Left ventricle myocardium inferior (tissue), 1 donor: ENCODE measurements around the gene NPTX1. TPM values are rescaled to one million over a fixed set of nuclear protein-coding genes. Genes with fewer than 3 reads are reported as not detected.

Experiments
- DNase-seq: peaks from one replicate; pipeline ENCODE4 v3.0.0-alpha.2; 2020
- H3K27ac ChIP-seq: fragments of 200-600 bp; replicated peaks from 2 replicates; pipeline ENCODE4 v1.8.0; 2021
- H3K27me3 ChIP-seq: fragments of 200-600 bp; 2 replicates; pipeline ENCODE4 v1.8.0; 2021; ENCODE audit warnings: low read depth
- H3K36me3 ChIP-seq: fragments of 200-600 bp; 2 replicates; pipeline ENCODE4 v1.8.0; 2021
- H3K4me1 ChIP-seq: fragments of 200-600 bp; 2 replicates; pipeline ENCODE4 v1.8.0; 2021
- H3K4me3 ChIP-seq: fragments of 200-600 bp; 2 replicates; pipeline ENCODE4 v1.8.0; 2021; ENCODE audit warnings: mild to moderate bottlenecking, moderate library complexity
- H3K9me3 ChIP-seq: fragments of 200-600 bp; replicated peaks from 2 replicates; pipeline ENCODE4 v1.8.0; 2021
- CTCF ChIP-seq: fragments of 200-600 bp; IDR thresholded peaks from 2 replicates; pipeline ENCODE4 v1.8.0; 2021; ENCODE audit warnings: antibody characterized with exemption, mild to moderate bottlenecking, borderline replicate concordance
- intact Hi-C: fragments of 100-400 bp; cut with micrococcal nuclease; formaldehyde crosslinking; loops from one replicate; pipeline ENCODE4 v1.11.0; 2022
- total RNA-seq: library from RNA; stranded (reverse); fragmentation: NEBNext Ultra II Directional; extraction: Animal tissue kit (Norgen Biotek cat#: 25700); gene quantifications from one replicate; pipeline ENCODE4 v1.2.1, GENCODE V29; 2021
- donor health status: DM: no; HTN: yes; CAD: no; lungs with severe emphysema.

The NPTX1 gene
- total RNA-seq, 1 donor from 2014 or later = not detected

DNA sequence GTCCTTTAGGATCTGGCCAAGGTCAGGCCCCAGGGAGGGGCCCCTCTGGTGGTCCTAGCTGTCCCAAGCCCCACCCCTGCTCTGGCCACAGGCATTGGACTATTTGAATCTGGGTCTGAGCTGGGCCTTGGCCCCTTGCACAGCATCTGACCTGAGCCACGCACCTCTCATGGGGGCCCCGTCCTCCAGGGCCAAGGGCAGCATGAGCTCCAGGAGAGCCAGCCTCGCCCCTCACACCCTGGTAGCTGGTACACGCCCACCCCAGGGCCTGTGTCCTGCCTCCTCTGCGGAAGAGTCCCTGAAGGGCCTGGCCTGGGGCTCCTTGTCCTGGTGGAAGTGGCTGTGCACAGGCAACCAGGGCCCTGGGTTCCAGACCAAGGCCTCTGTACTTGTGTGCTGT, 37.6 kb downstream of the NPTX1 start:
- no peak overlapping the region for H3K27ac ChIP-seq
- no peaks in the 10 kb centered on the region for H3K9me3 ChIP-seq
- H3K4me3 ChIP-seq = no peak overlapping the region
- H3K36me3 ChIP-seq = no peaks in the 10 kb centered on the region
- H3K4me1 ChIP-seq = no peaks in the 10 kb centered on the region
- no peak for DNase-seq
- H3K27me3 ChIP-seq = no peaks in the 10 kb centered on the region
- intact Hi-C loops = no loop called here
- TF ChIP-seq CTCF = no peak

GRCh38 chr17:80437532-80437931, 38.9 kb downstream of the NPTX1 start:
- no peaks in the 10 kb centered on the region for H3K4me1 ChIP-seq
- intact Hi-C loops = no loop called here
- H3K36me3 ChIP-seq = no peaks in the 10 kb centered on the region
- TF ChIP-seq CTCF = no peak
- H3K9me3 ChIP-seq = no peaks in the 10 kb centered on the region
- no peak overlapping the region for H3K27ac ChIP-seq
- H3K27me3 ChIP-seq = no peaks in the 10 kb centered on the region
- H3K4me3 ChIP-seq = no peak overlapping the region
- no peak for DNase-seq

- Histone ChIP-seq H3K9me3 (no peaks in the 10 kb centered on the region), H3K36me3 (no peaks in the 10 kb centered on the region), H3K27ac (no peak overlapping the region), H3K4me1 (no peaks in the 10 kb centered on the region), H3K27me3 (no peaks in the 10 kb centered on the region), H3K4me3 (no peak overlapping the region)
- no peak for TF ChIP-seq CTCF
- no peak for DNase-seq
- intact Hi-C loops = no loop called here
Measured at GRCh38 chr17:80433916-80434666, 42.3 kb downstream of the NPTX1 start.

GRCh38 chr17:80432961-80433550, 43.4 kb downstream of the NPTX1 start:
- no peak overlapping the region for H3K4me3 ChIP-seq
- H3K4me1 ChIP-seq = no peaks in the 10 kb centered on the region
- no peak for DNase-seq
- intact Hi-C loops = no loop called here
- no peaks in the 10 kb centered on the region for H3K27me3 ChIP-seq
- no peaks in the 10 kb centered on the region for H3K9me3 ChIP-seq
- no peaks in the 10 kb centered on the region for H3K36me3 ChIP-seq
- TF ChIP-seq CTCF = no peak
- no peak overlapping the region for H3K27ac ChIP-seq

DNA sequence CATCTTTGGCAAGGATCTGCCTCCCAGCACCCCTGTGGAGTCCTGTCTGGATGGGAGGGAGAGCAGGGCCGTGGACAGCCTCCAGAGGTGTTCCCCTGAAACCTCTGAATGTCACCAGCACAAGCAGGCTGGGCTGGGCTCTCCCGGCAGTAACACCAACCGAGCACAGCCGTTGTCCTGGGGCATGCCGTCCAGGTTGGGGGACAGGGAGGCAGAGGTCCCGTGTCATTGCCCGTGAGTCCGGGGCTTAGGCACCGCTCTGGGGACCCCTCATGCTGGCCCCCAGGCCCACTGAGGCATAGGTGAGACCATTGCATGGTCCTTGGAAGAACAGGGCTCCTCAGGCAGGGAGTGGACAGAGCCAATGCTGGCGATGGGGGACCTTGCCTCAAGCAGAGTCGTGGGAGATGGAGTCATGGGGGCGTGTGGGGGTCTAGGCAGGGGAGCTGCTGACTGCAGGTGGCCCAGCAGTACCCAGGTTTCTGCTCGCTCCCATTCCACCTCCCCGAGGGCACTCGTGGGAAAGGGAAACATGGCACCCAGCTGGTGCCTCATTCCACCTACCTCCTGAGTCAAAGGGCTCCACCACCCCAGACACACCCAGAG, 44.0 kb downstream of the NPTX1 start:
- TF ChIP-seq CTCF = no peak
- intact Hi-C loops = no loop called here
- H3K27me3 ChIP-seq = no peaks in the 10 kb centered on the region
- no peaks in the 10 kb centered on the region for H3K9me3 ChIP-seq
- no peak for DNase-seq
- H3K27ac ChIP-seq = no peak overlapping the region
- H3K36me3 ChIP-seq = no peaks in the 10 kb centered on the region
- no peak overlapping the region for H3K4me3 ChIP-seq
- H3K4me1 ChIP-seq = no peaks in the 10 kb centered on the region
